RWPE1 (cell line): Measurements from ENCODE around the gene GLYATL3.

Source experiments
- CTCF ChIA-PET: fragments of 350-600 bp; sonication (Branson Sonifier 250); formaldehyde crosslinking; extraction: SDS; loops from one replicate; lab custom pipeline; 2021; lab: Yijun Ruan, JAX
- POLR2A ChIA-PET: fragments of 400-600 bp; formaldehyde crosslinking; extraction: SDS; loops from one replicate; lab custom pipeline; 2020; ENCODE audit warnings: antibody characterized with exemption; ENCODE audit not compliant: low non-redundant PET; lab: Yijun Ruan, JAX
- DNase-seq: peaks from one replicate; pipeline ENCODE4 v3.0.0; 2012; ENCODE audit warnings: low spot score
- H3K27ac ChIP-seq: fragments of 450-650 bp; 2 replicates; pipeline ENCODE4 v1.5.1; 2017
- CTCF ChIP-seq: fragments of 450-650 bp; conservative IDR thresholded peaks from 2 replicates; pipeline ENCODE4 v1.5.1; 2017; ENCODE audit warnings: low read depth, mild to moderate bottlenecking

The GLYATL3 gene

GRCh38 chr6:49565855-49566254 is 66.1 kb downstream of the GLYATL3 start:
- H3K27ac ChIP-seq = peak overlapping the region; percentile 67
- ChIA-PET CTCF (interaction anchor here (0.7 kb wide), 2 partner anchors 9 to 34 kb away, joined by 3 read pairs; no protein-coding TSS in a partner anchor), POLR2A (no interaction called here)
- DNase-seq = peak; percentile 21
- TF ChIP-seq CTCF = no peak

- H3K27ac ChIP-seq = no peak overlapping the region
- ChIA-PET POLR2A (no interaction called here), CTCF (interaction anchor here (2.5 kb wide), 1 partner anchor 38 kb away, joined by 13 read pairs; no protein-coding TSS in a partner anchor)
- no peak for DNase-seq
- TF ChIP-seq CTCF = peak; percentile 16
Observed at GRCh38 chr6:49570474-49571079, 70.9 kb downstream of the GLYATL3 start.

GRCh38 chr6:49576618-49577017 is 76.9 kb downstream of the GLYATL3 start:
- TF ChIP-seq CTCF = no peak
- DNase-seq = no peak
- CTCF ChIA-PET = no interaction called here
- H3K27ac ChIP-seq = peak overlapping the region; percentile 67
- POLR2A ChIA-PET = no interaction called here
